Suprapubic skin (tissue), 4 donors: ENCODE data around the gene RNF17.
"Not testable (repeated sequence)": the region's sequence is repeated elsewhere in the genome, so short reads cannot be mapped to it uniquely, and the experiment has no call there.

Source experiments
- EP300 ChIP-seq: sonication (generic); formaldehyde crosslinking; IDR thresholded peaks from one replicate; pipeline ENCODE4 v1.6.1; 2017; ENCODE audit warnings: antibody characterized with exemption
- POLR2AphosphoS5 ChIP-seq, 3 donors: sonication (generic); formaldehyde crosslinking; IDR thresholded peaks; one replicate each; pipeline ENCODE4 v1.6.1; 2017; ENCODE audit warnings: antibody characterized with exemption in 3 of 3
- TF ChIP-seq, protein P1 (sequence below), 2 donors: fragments of 200-600 bp in 1 of 2; fragments of 450-650 bp in 1 of 2; sonication (generic) in 1 of 2; IDR thresholded peaks; one replicate each; pipeline ENCODE4 v1.5.1; 2016 to 2019; ENCODE audit warnings: antibody characterized with exemption in 2 of 2, mild to moderate bottlenecking in 1 of 2, moderate library complexity in 1 of 2

DNA sequence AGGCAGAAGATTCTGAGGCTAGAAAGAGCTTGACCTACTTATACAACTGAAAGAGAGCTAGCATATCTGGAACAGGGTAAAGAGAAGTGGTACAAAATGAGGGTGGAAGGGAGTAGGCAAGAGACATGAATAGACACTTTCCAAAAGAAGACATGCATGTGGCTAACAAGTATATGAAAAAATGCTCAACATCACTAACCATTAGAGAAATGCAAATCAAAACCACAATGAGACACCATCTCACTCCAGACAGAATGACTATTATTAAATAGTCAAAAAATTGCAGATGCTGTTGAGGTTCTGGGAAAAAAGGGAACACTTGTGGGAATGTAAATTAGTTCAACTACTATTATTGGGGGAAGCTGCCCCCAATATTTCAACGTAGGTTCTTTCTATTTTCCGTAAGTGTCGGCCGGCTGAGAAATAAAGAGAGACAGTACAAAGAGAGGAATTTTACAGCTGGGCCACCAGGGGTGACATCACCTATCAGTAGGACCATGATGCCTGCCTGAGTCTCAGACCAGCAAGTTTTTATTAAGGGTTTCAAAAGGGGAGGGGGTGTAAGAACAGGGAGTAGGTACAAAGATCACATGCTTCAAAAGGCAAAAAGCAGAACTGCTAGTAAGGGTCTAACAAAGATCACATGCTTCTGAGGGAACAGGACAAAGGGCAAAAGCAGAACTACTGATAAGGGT, 32.9 kb upstream of the RNF17 start:
- TF ChIP-seq, protein P1, sequence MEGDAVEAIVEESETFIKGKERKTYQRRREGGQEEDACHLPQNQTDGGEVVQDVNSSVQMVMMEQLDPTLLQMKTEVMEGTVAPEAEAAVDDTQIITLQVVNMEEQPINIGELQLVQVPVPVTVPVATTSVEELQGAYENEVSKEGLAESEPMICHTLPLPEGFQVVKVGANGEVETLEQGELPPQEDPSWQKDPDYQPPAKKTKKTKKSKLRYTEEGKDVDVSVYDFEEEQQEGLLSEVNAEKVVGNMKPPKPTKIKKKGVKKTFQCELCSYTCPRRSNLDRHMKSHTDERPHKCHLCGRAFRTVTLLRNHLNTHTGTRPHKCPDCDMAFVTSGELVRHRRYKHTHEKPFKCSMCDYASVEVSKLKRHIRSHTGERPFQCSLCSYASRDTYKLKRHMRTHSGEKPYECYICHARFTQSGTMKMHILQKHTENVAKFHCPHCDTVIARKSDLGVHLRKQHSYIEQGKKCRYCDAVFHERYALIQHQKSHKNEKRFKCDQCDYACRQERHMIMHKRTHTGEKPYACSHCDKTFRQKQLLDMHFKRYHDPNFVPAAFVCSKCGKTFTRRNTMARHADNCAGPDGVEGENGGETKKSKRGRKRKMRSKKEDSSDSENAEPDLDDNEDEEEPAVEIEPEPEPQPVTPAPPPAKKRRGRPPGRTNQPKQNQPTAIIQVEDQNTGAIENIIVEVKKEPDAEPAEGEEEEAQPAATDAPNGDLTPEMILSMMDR (IDR thresholded peaks at IDR 0.05): not testable (repeated sequence)
- TF ChIP-seq EP300; POLR2AphosphoS5 (IDR thresholded peaks at IDR 0.05): not testable (repeated sequence)
